HepG2 (cell line): ENCODE results near the gene NTMT1.

Experiments
- CTCF ChIP-seq: sonication (generic); formaldehyde crosslinking; IDR thresholded peaks from 2 replicates; pipeline ENCODE4 v1.5.0; 2020; ENCODE audit warnings: mild to moderate bottlenecking, missing genetic modification reagents, moderate library complexity
- NR1H2 ChIP-seq: sonication (generic); formaldehyde crosslinking; IDR thresholded peaks from 2 replicates; pipeline ENCODE4 v1.8.1; 2022; ENCODE audit warnings: low read depth, missing genetic modification reagents, borderline replicate concordance
- NRL ChIP-seq: sonication (generic); formaldehyde crosslinking; IDR thresholded peaks from 2 replicates; pipeline ENCODE4 v1.5.0; 2020; ENCODE audit warnings: missing genetic modification reagents, mild to moderate bottlenecking, moderate library complexity, borderline replicate concordance

DNA sequence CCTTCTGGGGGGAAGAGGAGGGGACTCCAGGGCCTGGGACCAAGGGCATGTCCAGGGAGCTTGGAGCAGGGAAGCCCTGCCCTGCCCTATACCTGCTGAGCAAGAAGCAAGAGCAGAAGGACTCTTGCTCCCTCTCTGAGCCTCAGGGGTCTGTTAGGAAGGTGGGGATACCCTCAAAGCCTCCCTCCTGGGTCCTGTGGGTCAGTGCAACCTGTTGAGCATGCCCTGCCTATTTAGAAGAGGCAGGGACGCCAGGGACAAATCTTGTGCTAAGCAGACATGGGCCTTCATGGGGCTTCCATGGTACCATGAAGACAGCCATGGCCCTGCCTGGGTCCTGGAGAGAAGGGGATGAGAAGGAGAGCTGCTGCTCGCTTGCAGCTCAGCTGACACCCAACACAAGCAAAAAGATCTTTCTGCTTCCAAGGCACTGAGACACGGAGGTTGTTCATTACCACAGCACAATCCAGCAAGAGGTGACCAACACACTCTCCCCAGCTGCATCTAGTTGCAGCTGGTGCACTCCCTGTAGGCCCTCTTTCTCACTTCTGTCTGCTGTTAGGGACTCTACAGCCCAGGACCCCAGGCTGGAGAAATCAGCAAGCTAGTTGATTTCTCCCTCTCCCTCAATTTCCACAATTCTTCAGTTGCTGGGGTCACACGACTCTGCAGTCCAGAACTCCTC, 44.3 kb upstream of the NTMT1 start:
- TF ChIP-seq CTCF (CRISPR knock-in tag) (no peak), NRL (no peak), NR1H2 (CRISPR knock-in tag) (no peak)
